ENCODE data around the gene JAKMIP1. TPM values are rescaled to one million over a fixed set of nuclear protein-coding genes. Genes with fewer than 3 reads are reported as not detected.

Gene JAKMIP1
- total and polyA plus RNA-seq, 2 donors (not counting 1 experiment from before 2014, with no cell fraction given): 0.49 to 1.0 TPM

- peaks cover 0 to 5% (median 0%) of the 10 kb centered on the region in 3 donors for H3K9me3 ChIP-seq (ENCODE audit: control extremely low read depth in 1 of 3, control insufficient read depth in 2 of 3, insufficient read depth in 1 of 3, low read length in 2 of 3)
- no peak for ATAC-seq (ENCODE audit: low read depth)
- Mint-ChIP-seq H3K27me3 (no peaks in the 10 kb centered on the region), H3K4me3 (no peak overlapping the region), H3K27ac (no peak overlapping the region), H3K9me3 (ENCODE audit: insufficient read depth) (peaks cover 2% of the 10 kb centered on the region), H3K4me1 (no peaks in the 10 kb centered on the region)
- no peak for DNase-seq
- no peaks in the 10 kb centered on the region for H3K36me3 ChIP-seq (replicated peaks in 1 of 2; ENCODE audit: control extremely low read depth in 1 of 2, control insufficient read depth in 1 of 2, extremely low read depth in 1 of 2, insufficient read depth in 2 of 2, low read length in 1 of 2)
- H3K79me2 ChIP-seq (ENCODE audit: control insufficient read depth, insufficient read depth, low read length): no peaks in the 10 kb centered on the region
- intact Hi-C loops (cut with micrococcal nuclease): no loop called here
- WGBS (ENCODE audit: insufficient coverage): 87% methylated on average over 5 of the region's 5 CpGs
- no peaks in the 10 kb centered on the region for H3K4me1 ChIP-seq (ENCODE audit: control insufficient read depth in 2 of 2, insufficient read depth in 2 of 2, low read length in 2 of 2)
- H3K27ac ChIP-seq (ENCODE audit: low read length in 2 of 2): no peak overlapping the region
- no peak overlapping the region for H2AFZ ChIP-seq (ENCODE audit: insufficient read depth, low read depth, low read length, poor library complexity, severe bottlenecking)
- H3K9ac ChIP-seq (ENCODE audit: low read length): no peak overlapping the region
- no peaks in the 10 kb centered on the region for H4K20me1 ChIP-seq (ENCODE audit: control insufficient read depth, insufficient read depth, low read length, poor library complexity, severe bottlenecking)
- peaks cover 0 to 3% (median 0%) of the 10 kb centered on the region in 4 experiments for H3K27me3 ChIP-seq (replicated peaks in 1 of 4; ENCODE audit: control extremely low read depth in 1 of 4, control insufficient read depth in 3 of 4, insufficient read depth in 4 of 4, low read length in 3 of 4)
- no peak overlapping the region for H3K4me3 ChIP-seq (ENCODE audit: control extremely low read depth in 1 of 5, extremely low read depth in 1 of 5, insufficient read depth in 1 of 5, low read depth in 2 of 5, low read length in 4 of 5)
- ChIA-PET POLR2A (no interaction called here), CTCF (no interaction called here)
- no peak for TF ChIP-seq CTCF (IDR thresholded peaks at IDR 0.05)
- TF ChIP-seq EZH2 (IDR thresholded peaks at IDR 0.05; ENCODE audit: borderline replicate concordance, insufficient read depth, low read depth, low read length, poor library complexity, severe bottlenecking): no peak
- H3K4me2 ChIP-seq (replicated peaks; ENCODE audit: low read depth, low read length, poor library complexity, severe bottlenecking): no peak overlapping the region
These were observed 102.8 kb downstream of the JAKMIP1 start for GRCh38 chr4:6097581-6097980.

GRCh38 chr4:6095897-6096296 is 104.5 kb downstream of the JAKMIP1 start:
- no peak overlapping the region for H3K4me3 Mint-ChIP-seq
- H3K27ac Mint-ChIP-seq: no peak overlapping the region
- no peak overlapping the region for H3K9ac ChIP-seq (ENCODE audit: low read length)
- H3K27ac ChIP-seq (ENCODE audit: low read length in 2 of 2): no peak overlapping the region
- ATAC-seq (ENCODE audit: low read depth): no peak
- 97% methylated on average over 3 of the region's 6 CpGs for WGBS (ENCODE audit: insufficient coverage)
- H4K20me1 ChIP-seq (ENCODE audit: control insufficient read depth, insufficient read depth, low read length, poor library complexity, severe bottlenecking): no peaks in the 10 kb centered on the region
- H3K4me2 ChIP-seq (replicated peaks; ENCODE audit: low read depth, low read length, poor library complexity, severe bottlenecking): no peak overlapping the region
- POLR2A ChIA-PET: no interaction called here
- H2AFZ ChIP-seq (ENCODE audit: insufficient read depth, low read depth, low read length, poor library complexity, severe bottlenecking): no peak overlapping the region
- H3K9me3 ChIP-seq (ENCODE audit: control extremely low read depth in 1 of 3, control insufficient read depth in 2 of 3, insufficient read depth in 1 of 3, low read length in 2 of 3): peaks cover 0 to 5% (median 0%) of the 10 kb centered on the region in 3 donors
- H3K4me3 ChIP-seq (ENCODE audit: control extremely low read depth in 1 of 5, extremely low read depth in 1 of 5, insufficient read depth in 1 of 5, low read depth in 2 of 5, low read length in 4 of 5): no peak overlapping the region
- CTCF ChIA-PET: no interaction called here
- intact Hi-C loops (cut with micrococcal nuclease): no loop called here
- H3K36me3 ChIP-seq (replicated peaks in 1 of 2; ENCODE audit: control extremely low read depth in 1 of 2, control insufficient read depth in 1 of 2, extremely low read depth in 1 of 2, insufficient read depth in 2 of 2, low read length in 1 of 2): no peaks in the 10 kb centered on the region
- H3K27me3 Mint-ChIP-seq: peaks cover 5% of the 10 kb centered on the region
- H3K9me3 Mint-ChIP-seq (ENCODE audit: insufficient read depth): peaks cover 2% of the 10 kb centered on the region
- no peaks in the 10 kb centered on the region for H3K4me1 ChIP-seq (ENCODE audit: control insufficient read depth in 2 of 2, insufficient read depth in 2 of 2, low read length in 2 of 2)
- DNase-seq: no peak
- H3K4me1 Mint-ChIP-seq: no peaks in the 10 kb centered on the region
- peaks cover 0 to 3% (median 0%) of the 10 kb centered on the region in 4 experiments for H3K27me3 ChIP-seq (replicated peaks in 1 of 4; ENCODE audit: control extremely low read depth in 1 of 4, control insufficient read depth in 3 of 4, insufficient read depth in 4 of 4, low read length in 3 of 4)
- no peak for TF ChIP-seq CTCF (IDR thresholded peaks at IDR 0.05)
- TF ChIP-seq EZH2 (IDR thresholded peaks at IDR 0.05; ENCODE audit: borderline replicate concordance, insufficient read depth, low read depth, low read length, poor library complexity, severe bottlenecking): no peak
- no peaks in the 10 kb centered on the region for H3K79me2 ChIP-seq (ENCODE audit: control insufficient read depth, insufficient read depth, low read length)
